WTC11 (cell line): Measurements from ENCODE around the gene CLMP. TPM values are rescaled to one million over a fixed set of nuclear protein-coding genes. Genes with fewer than 3 reads are reported as not detected.

ENCODE experiments used
- ATAC-seq: fragments of 200-7000 bp; cut with Tn5 transposase; 2 replicates; pipeline ENCODE4 v1.10.0; 2021; ENCODE audit warnings: mild to moderate bottlenecking, moderate library complexity
- CTCF ChIA-PET: fragments of 300-600 bp; sonication (Branson Sonifier 250); formaldehyde crosslinking; loops from one replicate; lab custom pipeline; 2021; ENCODE audit warnings: antibody characterized with exemption; lab: Charles Lee
- POLR2A ChIA-PET: fragments of 350-600 bp; sonication (Branson Sonifier 250); formaldehyde crosslinking; loops from one replicate; lab custom pipeline; 2021; ENCODE audit warnings: antibody characterized with exemption; lab: Charles Lee
- DNase-seq: peaks from one replicate; pipeline ENCODE4 v3.0.0; 2021; ENCODE audit warnings: low spot score
- H3K27ac Mint-ChIP-seq: 2 replicates; pipeline ENCODE4 v1.8.0; 2021; ENCODE audit warnings: mixed read lengths
- H3K27me3 Mint-ChIP-seq: 2 replicates; pipeline ENCODE4 v1.8.0; 2021; ENCODE audit warnings: low read depth, mild to moderate bottlenecking, moderate library complexity, mixed read lengths
- H3K36me3 Mint-ChIP-seq: 2 replicates; pipeline ENCODE4 v1.8.0; 2021; ENCODE audit warnings: mixed read lengths
- H3K4me1 Mint-ChIP-seq: 2 replicates; pipeline ENCODE4 v1.8.0; 2022; ENCODE audit warnings: mixed read lengths
- H3K4me3 Mint-ChIP-seq: 2 replicates; pipeline ENCODE4 v1.8.0; 2021; ENCODE audit warnings: mild to moderate bottlenecking, moderate library complexity, mixed read lengths
- H3K9me3 Mint-ChIP-seq: 2 replicates; pipeline ENCODE4 v1.8.0; 2021; ENCODE audit warnings: mixed read lengths
- CBFB ChIP-seq: sonication (generic); formaldehyde crosslinking; IDR thresholded peaks from 2 replicates; pipeline ENCODE4 v1.8.1; 2022; ENCODE audit warnings: mild to moderate bottlenecking, low read depth, missing genetic modification reagents
- CREB1 ChIP-seq: sonication (generic); formaldehyde crosslinking; IDR thresholded peaks from 2 replicates; pipeline ENCODE4 v1.8.0; 2023; ENCODE audit warnings: mild to moderate bottlenecking, missing genetic modification reagents
- ESRRA ChIP-seq: sonication (generic); formaldehyde crosslinking; IDR thresholded peaks from 2 replicates; pipeline ENCODE4 v1.8.1; 2022; ENCODE audit warnings: mild to moderate bottlenecking, missing genetic modification reagents, borderline replicate concordance
- ETV6 ChIP-seq: sonication (generic); formaldehyde crosslinking; IDR thresholded peaks from 2 replicates; pipeline ENCODE4 v1.8.1; 2022; ENCODE audit warnings: mild to moderate bottlenecking, missing genetic modification reagents
- GTF2I ChIP-seq: fragments of 250-450 bp; sonication (Bioruptor Pico); conservative IDR thresholded peaks from 2 replicates; pipeline ENCODE4 v1.4.0; 2021; ENCODE audit warnings: mild to moderate bottlenecking
- KAT7 ChIP-seq: sonication (generic); formaldehyde crosslinking; IDR thresholded peaks from 2 replicates; pipeline ENCODE4 v1.8.1; 2023; ENCODE audit warnings: missing genetic modification reagents, mild to moderate bottlenecking, borderline replicate concordance
- OVOL2 ChIP-seq: fragments of 250-450 bp; sonication (Bioruptor Pico); IDR thresholded peaks from 2 replicates; pipeline ENCODE4 v1.9.0; 2021; ENCODE audit warnings: mild to moderate bottlenecking, borderline replicate concordance
- SP1 ChIP-seq: sonication (generic); formaldehyde crosslinking; conservative IDR thresholded peaks from 2 replicates; pipeline ENCODE4 v1.8.1; 2022; ENCODE audit warnings: missing genetic modification reagents
- TP53 ChIP-seq: sonication (generic); formaldehyde crosslinking; IDR thresholded peaks from 2 replicates; pipeline ENCODE4 v1.8.1; 2023; ENCODE audit warnings: mild to moderate bottlenecking, missing genetic modification reagents
- ZBTB21 ChIP-seq: sonication (generic); formaldehyde crosslinking; IDR thresholded peaks from 2 replicates; pipeline ENCODE4 v1.8.1; 2023; ENCODE audit warnings: mild to moderate bottlenecking, missing genetic modification reagents, borderline replicate concordance
- ZNF232 ChIP-seq: sonication (generic); formaldehyde crosslinking; IDR thresholded peaks from 2 replicates; pipeline ENCODE4 v1.8.0; 2022; ENCODE audit warnings: mild to moderate bottlenecking, missing genetic modification reagents
- ZNF396 ChIP-seq: fragments of 250-450 bp; sonication (Bioruptor Pico); IDR thresholded peaks from 2 replicates; pipeline ENCODE4 v1.8.0; 2021; ENCODE audit warnings: mild to moderate bottlenecking, moderate library complexity, borderline replicate concordance
- total RNA-seq: library from RNA; stranded (reverse); gene quantifications from 3 replicates; pipeline ENCODE4 v1.2.3, GENCODE V29; 2021
- TF ChIP-seq, protein P1 (sequence below): sonication (generic); formaldehyde crosslinking; conservative IDR thresholded peaks from 2 replicates; pipeline ENCODE4 v1.8.1; 2022; ENCODE audit warnings: mild to moderate bottlenecking, missing genetic modification reagents
- TF ChIP-seq, protein P2 (sequence below): sonication (generic); formaldehyde crosslinking; IDR thresholded peaks from 2 replicates; pipeline ENCODE4 v1.8.1; 2022; ENCODE audit warnings: low read depth, missing genetic modification reagents, borderline replicate concordance
- TF ChIP-seq, protein P3 (sequence below): sonication (generic); formaldehyde crosslinking; IDR thresholded peaks from 2 replicates; pipeline ENCODE4 v1.8.0; 2022; ENCODE audit warnings: missing genetic modification reagents
- TF ChIP-seq, protein P4 (sequence below): sonication (generic); formaldehyde crosslinking; IDR thresholded peaks from 2 replicates; pipeline ENCODE4 v1.8.1; 2023; ENCODE audit warnings: mild to moderate bottlenecking, missing genetic modification reagents
- TF ChIP-seq, protein P5 (sequence below): fragments of 250-450 bp; sonication (Bioruptor Pico); IDR thresholded peaks from 2 replicates; pipeline ENCODE4 v1.8.0; 2021; ENCODE audit warnings: mild to moderate bottlenecking

Gene CLMP
- total RNA-seq, 1 experiment from 2014 or later: 20.0 TPM

DNA sequence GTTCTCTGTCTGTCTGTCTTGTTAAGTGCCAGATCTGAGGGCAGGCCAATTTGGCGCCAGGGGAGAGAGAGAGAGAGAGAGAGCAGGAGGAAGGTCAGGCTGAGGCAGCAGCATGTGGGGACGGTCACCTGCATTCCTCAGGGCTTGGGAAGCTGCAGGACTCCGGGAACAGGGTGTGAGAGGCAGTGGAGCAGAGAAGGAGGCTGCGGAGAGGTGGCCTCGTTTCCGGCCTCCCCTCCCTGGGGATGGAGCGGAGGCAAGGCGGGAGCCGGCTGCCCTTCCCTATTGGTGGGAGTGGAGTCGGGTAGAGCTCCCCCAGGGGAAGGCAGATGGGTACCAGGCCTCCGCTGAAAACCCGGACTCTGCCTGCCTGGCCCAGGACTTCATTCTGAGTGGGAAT lies 9.7 kb downstream of the CLMP start:
- H3K27me3 Mint-ChIP-seq: no peaks in the 10 kb centered on the region
- peaks cover 60% of the 10 kb centered on the region for H3K4me1 Mint-ChIP-seq
- ChIA-PET POLR2A (interaction anchor here (0.7 to 2.8 kb wide), 6 partner anchors 10 to 76 kb away, joined by 3 to 9 read pairs (median 4); partner anchors contain the start of gene CLMP), CTCF (interaction anchor here (0.8 to 2.1 kb wide), 5 partner anchors 22 to 75 kb away, joined by 3 to 10 read pairs (median 7); no protein-coding TSS in a partner anchor)
- DNase-seq (peak; percentile 36), ATAC-seq (peak; percentile 12)
- peaks cover 8% of the 10 kb centered on the region for H3K36me3 Mint-ChIP-seq
- H3K4me3 Mint-ChIP-seq: peak overlapping the region; percentile 27
- H3K9me3 Mint-ChIP-seq: peaks cover 4% of the 10 kb centered on the region
- TF ChIP-seq CBFB (CRISPR knock-in tag) (no peak), GTF2I (0 out of 2 replicates have a peak, but pooled peaks have one; percentile 49), CREB1 (CRISPR knock-in tag) (no peak), ZNF232 (CRISPR knock-in tag) (no peak), TP53 (no peak), KAT7 (CRISPR knock-in tag) (no peak), ETV6 (CRISPR knock-in tag) (no peak), ZBTB21 (no peak), SP1 (CRISPR knock-in tag) (no peak), ESRRA (CRISPR knock-in tag) (no peak)
- TF ChIP-seq, protein P1, sequence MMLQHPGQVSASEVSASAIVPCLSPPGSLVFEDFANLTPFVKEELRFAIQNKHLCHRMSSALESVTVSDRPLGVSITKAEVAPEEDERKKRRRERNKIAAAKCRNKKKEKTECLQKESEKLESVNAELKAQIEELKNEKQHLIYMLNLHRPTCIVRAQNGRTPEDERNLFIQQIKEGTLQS: no peak
- TF ChIP-seq, protein P2, sequence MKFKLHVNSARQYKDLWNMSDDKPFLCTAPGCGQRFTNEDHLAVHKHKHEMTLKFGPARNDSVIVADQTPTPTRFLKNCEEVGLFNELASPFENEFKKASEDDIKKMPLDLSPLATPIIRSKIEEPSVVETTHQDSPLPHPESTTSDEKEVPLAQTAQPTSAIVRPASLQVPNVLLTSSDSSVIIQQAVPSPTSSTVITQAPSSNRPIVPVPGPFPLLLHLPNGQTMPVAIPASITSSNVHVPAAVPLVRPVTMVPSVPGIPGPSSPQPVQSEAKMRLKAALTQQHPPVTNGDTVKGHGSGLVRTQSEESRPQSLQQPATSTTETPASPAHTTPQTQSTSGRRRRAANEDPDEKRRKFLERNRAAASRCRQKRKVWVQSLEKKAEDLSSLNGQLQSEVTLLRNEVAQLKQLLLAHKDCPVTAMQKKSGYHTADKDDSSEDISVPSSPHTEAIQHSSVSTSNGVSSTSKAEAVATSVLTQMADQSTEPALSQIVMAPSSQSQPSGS: no peak
- TF ChIP-seq, protein P3, sequence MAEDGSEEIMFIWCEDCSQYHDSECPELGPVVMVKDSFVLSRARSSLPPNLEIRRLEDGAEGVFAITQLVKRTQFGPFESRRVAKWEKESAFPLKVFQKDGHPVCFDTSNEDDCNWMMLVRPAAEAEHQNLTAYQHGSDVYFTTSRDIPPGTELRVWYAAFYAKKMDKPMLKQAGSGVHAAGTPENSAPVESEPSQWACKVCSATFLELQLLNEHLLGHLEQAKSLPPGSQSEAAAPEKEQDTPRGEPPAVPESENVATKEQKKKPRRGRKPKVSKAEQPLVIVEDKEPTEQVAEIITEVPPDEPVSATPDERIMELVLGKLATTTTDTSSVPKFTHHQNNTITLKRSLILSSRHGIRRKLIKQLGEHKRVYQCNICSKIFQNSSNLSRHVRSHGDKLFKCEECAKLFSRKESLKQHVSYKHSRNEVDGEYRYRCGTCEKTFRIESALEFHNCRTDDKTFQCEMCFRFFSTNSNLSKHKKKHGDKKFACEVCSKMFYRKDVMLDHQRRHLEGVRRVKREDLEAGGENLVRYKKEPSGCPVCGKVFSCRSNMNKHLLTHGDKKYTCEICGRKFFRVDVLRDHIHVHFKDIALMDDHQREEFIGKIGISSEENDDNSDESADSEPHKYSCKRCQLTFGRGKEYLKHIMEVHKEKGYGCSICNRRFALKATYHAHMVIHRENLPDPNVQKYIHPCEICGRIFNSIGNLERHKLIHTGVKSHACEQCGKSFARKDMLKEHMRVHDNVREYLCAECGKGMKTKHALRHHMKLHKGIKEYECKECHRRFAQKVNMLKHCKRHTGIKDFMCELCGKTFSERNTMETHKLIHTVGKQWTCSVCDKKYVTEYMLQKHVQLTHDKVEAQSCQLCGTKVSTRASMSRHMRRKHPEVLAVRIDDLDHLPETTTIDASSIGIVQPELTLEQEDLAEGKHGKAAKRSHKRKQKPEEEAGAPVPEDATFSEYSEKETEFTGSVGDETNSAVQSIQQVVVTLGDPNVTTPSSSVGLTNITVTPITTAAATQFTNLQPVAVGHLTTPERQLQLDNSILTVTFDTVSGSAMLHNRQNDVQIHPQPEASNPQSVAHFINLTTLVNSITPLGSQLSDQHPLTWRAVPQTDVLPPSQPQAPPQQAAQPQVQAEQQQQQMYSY (CRISPR knock-in tag): 0 out of 2 replicates have a peak, but pooled peaks have one; percentile 47
- TF ChIP-seq, protein P4, sequence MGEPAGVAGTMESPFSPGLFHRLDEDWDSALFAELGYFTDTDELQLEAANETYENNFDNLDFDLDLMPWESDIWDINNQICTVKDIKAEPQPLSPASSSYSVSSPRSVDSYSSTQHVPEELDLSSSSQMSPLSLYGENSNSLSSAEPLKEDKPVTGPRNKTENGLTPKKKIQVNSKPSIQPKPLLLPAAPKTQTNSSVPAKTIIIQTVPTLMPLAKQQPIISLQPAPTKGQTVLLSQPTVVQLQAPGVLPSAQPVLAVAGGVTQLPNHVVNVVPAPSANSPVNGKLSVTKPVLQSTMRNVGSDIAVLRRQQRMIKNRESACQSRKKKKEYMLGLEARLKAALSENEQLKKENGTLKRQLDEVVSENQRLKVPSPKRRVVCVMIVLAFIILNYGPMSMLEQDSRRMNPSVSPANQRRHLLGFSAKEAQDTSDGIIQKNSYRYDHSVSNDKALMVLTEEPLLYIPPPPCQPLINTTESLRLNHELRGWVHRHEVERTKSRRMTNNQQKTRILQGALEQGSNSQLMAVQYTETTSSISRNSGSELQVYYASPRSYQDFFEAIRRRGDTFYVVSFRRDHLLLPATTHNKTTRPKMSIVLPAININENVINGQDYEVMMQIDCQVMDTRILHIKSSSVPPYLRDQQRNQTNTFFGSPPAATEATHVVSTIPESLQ (CRISPR knock-in tag): no peak
- no peak overlapping the region for H3K27ac Mint-ChIP-seq

DNA sequence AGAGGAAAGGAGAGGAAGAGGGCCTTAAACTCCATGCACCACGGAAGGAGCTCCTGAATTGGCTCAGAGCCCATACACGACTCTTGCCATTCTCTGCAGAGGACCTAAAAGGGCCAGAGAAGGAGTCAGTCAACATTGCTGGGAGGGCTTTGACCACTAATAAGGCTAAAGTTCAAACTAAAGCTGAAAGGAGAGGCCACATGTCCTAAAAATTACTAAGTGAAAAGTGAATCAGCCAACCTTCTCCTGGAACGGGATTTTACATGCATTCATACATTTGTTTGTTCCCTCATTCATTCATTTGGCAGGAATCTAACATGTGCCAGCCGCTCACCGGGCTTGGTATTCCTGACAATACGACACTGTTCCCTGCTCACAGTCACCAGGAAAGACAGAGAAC lies 10.5 kb downstream of the CLMP start:
- Mint-ChIP-seq H3K27me3 (no peaks in the 10 kb centered on the region), H3K9me3 (peaks cover 9% of the 10 kb centered on the region), H3K4me1 (peaks cover 67% of the 10 kb centered on the region), H3K36me3 (peaks cover 14% of the 10 kb centered on the region), H3K27ac (0 out of 2 replicates have a peak overlapping the region, but pooled peaks have one; percentile 9), H3K4me3 (no peak overlapping the region)
- CTCF ChIA-PET: interaction anchor here (1.0 to 2.1 kb wide), 6 partner anchors 17 to 77 kb away, joined by 3 to 10 read pairs (median 5); no protein-coding TSS in a partner anchor
- POLR2A ChIA-PET: interaction anchor here (1.2 to 2.8 kb wide), 2 partner anchors 11 to 12 kb away, joined by 4 to 9 read pairs; partner anchors contain the start of gene CLMP
- TF ChIP-seq OVOL2: no peak
- TF ChIP-seq ZNF396: no peak
- TF ChIP-seq, protein P5, sequence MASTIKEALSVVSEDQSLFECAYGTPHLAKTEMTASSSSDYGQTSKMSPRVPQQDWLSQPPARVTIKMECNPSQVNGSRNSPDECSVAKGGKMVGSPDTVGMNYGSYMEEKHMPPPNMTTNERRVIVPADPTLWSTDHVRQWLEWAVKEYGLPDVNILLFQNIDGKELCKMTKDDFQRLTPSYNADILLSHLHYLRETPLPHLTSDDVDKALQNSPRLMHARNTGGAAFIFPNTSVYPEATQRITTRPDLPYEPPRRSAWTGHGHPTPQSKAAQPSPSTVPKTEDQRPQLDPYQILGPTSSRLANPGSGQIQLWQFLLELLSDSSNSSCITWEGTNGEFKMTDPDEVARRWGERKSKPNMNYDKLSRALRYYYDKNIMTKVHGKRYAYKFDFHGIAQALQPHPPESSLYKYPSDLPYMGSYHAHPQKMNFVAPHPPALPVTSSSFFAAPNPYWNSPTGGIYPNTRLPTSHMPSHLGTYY (CRISPR knock-in tag): no peak
- DNase-seq (no peak), ATAC-seq (no peak)
